B cell (primary cell): ENCODE data around the gene GC.

Source experiments
- EZH2 ChIP-seq: IDR thresholded peaks from 2 replicates; pipeline ENCODE4 v1.6.1; 2012; ENCODE audit warnings: borderline replicate concordance, low read depth, mild to moderate bottlenecking, moderate library complexity, low read length; ENCODE audit not compliant: insufficient read depth, poor library complexity, severe bottlenecking
- TF ChIP-seq, protein P1 (sequence below): fragments of 200-600 bp; IDR thresholded peaks from one replicate; pipeline ENCODE4 v1.8.0; 2022; ENCODE audit warnings: antibody characterized with exemption, mild to moderate bottlenecking

DNA sequence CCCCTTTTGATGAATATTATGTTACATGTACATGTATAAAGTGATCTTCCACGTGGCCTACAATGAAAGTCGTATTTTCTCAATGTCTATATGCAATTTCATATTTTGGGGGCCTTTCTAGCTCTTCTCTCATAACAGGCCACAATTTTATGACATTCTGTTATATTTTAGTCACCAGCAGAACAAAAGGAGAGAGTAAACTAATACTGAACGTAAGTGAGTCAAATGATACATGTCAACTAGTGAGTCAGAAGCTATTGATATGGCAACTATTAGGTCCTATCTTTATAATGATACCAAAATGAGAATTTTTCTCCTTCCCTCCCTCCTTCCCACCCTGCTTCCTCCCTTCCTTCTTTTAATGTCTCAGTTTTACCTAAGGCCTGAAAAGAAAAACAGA, 14.4 kb downstream of the GC start:
- TF ChIP-seq, protein P1, sequence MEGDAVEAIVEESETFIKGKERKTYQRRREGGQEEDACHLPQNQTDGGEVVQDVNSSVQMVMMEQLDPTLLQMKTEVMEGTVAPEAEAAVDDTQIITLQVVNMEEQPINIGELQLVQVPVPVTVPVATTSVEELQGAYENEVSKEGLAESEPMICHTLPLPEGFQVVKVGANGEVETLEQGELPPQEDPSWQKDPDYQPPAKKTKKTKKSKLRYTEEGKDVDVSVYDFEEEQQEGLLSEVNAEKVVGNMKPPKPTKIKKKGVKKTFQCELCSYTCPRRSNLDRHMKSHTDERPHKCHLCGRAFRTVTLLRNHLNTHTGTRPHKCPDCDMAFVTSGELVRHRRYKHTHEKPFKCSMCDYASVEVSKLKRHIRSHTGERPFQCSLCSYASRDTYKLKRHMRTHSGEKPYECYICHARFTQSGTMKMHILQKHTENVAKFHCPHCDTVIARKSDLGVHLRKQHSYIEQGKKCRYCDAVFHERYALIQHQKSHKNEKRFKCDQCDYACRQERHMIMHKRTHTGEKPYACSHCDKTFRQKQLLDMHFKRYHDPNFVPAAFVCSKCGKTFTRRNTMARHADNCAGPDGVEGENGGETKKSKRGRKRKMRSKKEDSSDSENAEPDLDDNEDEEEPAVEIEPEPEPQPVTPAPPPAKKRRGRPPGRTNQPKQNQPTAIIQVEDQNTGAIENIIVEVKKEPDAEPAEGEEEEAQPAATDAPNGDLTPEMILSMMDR, result no peak
- no peak for TF ChIP-seq EZH2
